ENCODE measurements around the gene COL6A3. TPM values are rescaled to one million over a fixed set of nuclear protein-coding genes. Genes with fewer than 3 reads are reported as not detected.

COL6A3 gene
- total and polyA plus RNA-seq, 2 donors (not counting 1 experiment from before 2014, with no cell fraction given) = 0.01 to 0.10 TPM

- Histone ChIP-seq H3K4me1 (ENCODE audit: control insufficient read depth in 2 of 2, insufficient read depth in 2 of 2, low read length in 2 of 2) (no peaks in the 10 kb centered on the region), H4K20me1 (ENCODE audit: control insufficient read depth, insufficient read depth, low read length, poor library complexity, severe bottlenecking) (no peaks in the 10 kb centered on the region), H3K36me3 (replicated peaks in 1 of 2; ENCODE audit: control extremely low read depth in 1 of 2, control insufficient read depth in 1 of 2, extremely low read depth in 1 of 2, insufficient read depth in 2 of 2, low read length in 1 of 2) (no peaks in the 10 kb centered on the region), H3K4me2 (replicated peaks; ENCODE audit: low read depth, low read length, poor library complexity, severe bottlenecking) (no peak overlapping the region), H3K4me3 (ENCODE audit: control extremely low read depth in 1 of 5, extremely low read depth in 1 of 5, insufficient read depth in 1 of 5, low read depth in 2 of 5, low read length in 4 of 5) (no peak overlapping the region), H3K9ac (ENCODE audit: low read length) (no peak overlapping the region), H3K79me2 (ENCODE audit: control insufficient read depth, insufficient read depth, low read length) (no peaks in the 10 kb centered on the region), H2AFZ (ENCODE audit: insufficient read depth, low read depth, low read length, poor library complexity, severe bottlenecking) (no peak overlapping the region), H3K27ac (ENCODE audit: low read length in 2 of 2) (no peak overlapping the region), H3K9me3 (ENCODE audit: control extremely low read depth in 1 of 3, control insufficient read depth in 2 of 3, insufficient read depth in 1 of 3, low read length in 2 of 3) (no peaks in the 10 kb centered on the region), H3K27me3 (replicated peaks in 1 of 4; ENCODE audit: control extremely low read depth in 1 of 4, control insufficient read depth in 3 of 4, insufficient read depth in 4 of 4, low read length in 3 of 4) (peaks cover 0 to 2% (median 0%) of the 10 kb centered on the region in 4 experiments)
- ChIA-PET CTCF (interaction anchor here (0.8 kb wide), 1 partner anchor 11 kb away, joined by 3 read pairs; no protein-coding TSS in a partner anchor), POLR2A (no interaction called here)
- Mint-ChIP-seq H3K27ac (no peak overlapping the region), H3K4me3 (no peak overlapping the region), H3K27me3 (peaks cover 13% of the 10 kb centered on the region), H3K9me3 (ENCODE audit: insufficient read depth) (no peaks in the 10 kb centered on the region), H3K4me1 (no peaks in the 10 kb centered on the region)
- 97% methylated on average over 2 of the region's 2 CpGs for WGBS (ENCODE audit: insufficient coverage)
- DNase-seq = no peak
- no peak for TF ChIP-seq EZH2 (IDR thresholded peaks at IDR 0.05; ENCODE audit: borderline replicate concordance, insufficient read depth, low read depth, low read length, poor library complexity, severe bottlenecking)
- TF ChIP-seq CTCF (IDR thresholded peaks at IDR 0.05) = no peak
- no peak for ATAC-seq (ENCODE audit: low read depth)
- intact Hi-C loops (cut with micrococcal nuclease) = no loop called here
These were observed 30.1 kb upstream of the COL6A3 start for GRCh38 chr2:237444071-237444470.

- Histone ChIP-seq H3K27me3 (replicated peaks in 1 of 4; ENCODE audit: control extremely low read depth in 1 of 4, control insufficient read depth in 3 of 4, insufficient read depth in 4 of 4, low read length in 3 of 4) (peaks cover 0 to 2% (median 0%) of the 10 kb centered on the region in 4 experiments), H3K9ac (ENCODE audit: low read length) (no peak overlapping the region), H3K4me1 (ENCODE audit: control insufficient read depth in 2 of 2, insufficient read depth in 2 of 2, low read length in 2 of 2) (no peaks in the 10 kb centered on the region), H3K4me3 (ENCODE audit: control extremely low read depth in 1 of 5, extremely low read depth in 1 of 5, insufficient read depth in 1 of 5, low read depth in 2 of 5, low read length in 4 of 5) (no peak overlapping the region), H3K36me3 (replicated peaks in 1 of 2; ENCODE audit: control extremely low read depth in 1 of 2, control insufficient read depth in 1 of 2, extremely low read depth in 1 of 2, insufficient read depth in 2 of 2, low read length in 1 of 2) (no peaks in the 10 kb centered on the region), H3K79me2 (ENCODE audit: control insufficient read depth, insufficient read depth, low read length) (no peaks in the 10 kb centered on the region), H3K4me2 (replicated peaks; ENCODE audit: low read depth, low read length, poor library complexity, severe bottlenecking) (no peak overlapping the region), H2AFZ (ENCODE audit: insufficient read depth, low read depth, low read length, poor library complexity, severe bottlenecking) (no peak overlapping the region), H3K27ac (ENCODE audit: low read length in 2 of 2) (no peak overlapping the region), H3K9me3 (ENCODE audit: control extremely low read depth in 1 of 3, control insufficient read depth in 2 of 3, insufficient read depth in 1 of 3, low read length in 2 of 3) (no peaks in the 10 kb centered on the region), H4K20me1 (ENCODE audit: control insufficient read depth, insufficient read depth, low read length, poor library complexity, severe bottlenecking) (no peaks in the 10 kb centered on the region)
- no peak for DNase-seq
- intact Hi-C loops (cut with micrococcal nuclease) = no loop called here
- ATAC-seq (ENCODE audit: low read depth) = no peak
- WGBS (ENCODE audit: insufficient coverage) = 94% methylated on average over 2 of the region's 2 CpGs
- no peaks in the 10 kb centered on the region for H3K4me1 Mint-ChIP-seq
- H3K4me3 Mint-ChIP-seq = no peak overlapping the region
- POLR2A ChIA-PET = no interaction called here
- TF ChIP-seq EZH2 (IDR thresholded peaks at IDR 0.05; ENCODE audit: borderline replicate concordance, insufficient read depth, low read depth, low read length, poor library complexity, severe bottlenecking) = no peak
- TF ChIP-seq CTCF (IDR thresholded peaks at IDR 0.05) = no peak
- CTCF ChIA-PET = interaction anchor here (1.3 kb wide), 2 partner anchors 20 to 71 kb away, joined by 3 read pairs; no protein-coding TSS in a partner anchor
- no peak overlapping the region for H3K27ac Mint-ChIP-seq
- peaks cover 13% of the 10 kb centered on the region for H3K27me3 Mint-ChIP-seq
- H3K9me3 Mint-ChIP-seq (ENCODE audit: insufficient read depth) = no peaks in the 10 kb centered on the region
These were observed 27.8 kb upstream of the COL6A3 start for GRCh38 chr2:237441605-237442274.
